Esophagus muscularis mucosa (tissue), 4 donors: Measurements from ENCODE around the gene SPINK1. TPM values are rescaled to one million over a fixed set of nuclear protein-coding genes. Genes with fewer than 3 reads are reported as not detected.

Experiments
- DNase-seq: peaks from one replicate; pipeline ENCODE4 v3.0.0-alpha.2; 2017; ENCODE audit errors: extremely low spot score
- H3K27ac ChIP-seq, 4 donors: fragments of 200-600 bp; sonication (generic); replicated peaks in 1 of 4; 1 replicate in 3 of 4; 2 replicates in 1 of 4; pipeline ENCODE4 v1.5.1; 2016 to 2019; ENCODE audit warnings: mild to moderate bottlenecking in 1 of 4
- H3K27me3 ChIP-seq, 4 donors: fragments of 200-600 bp; sonication (generic); one replicate each; pipeline versions ENCODE4 v1.5.1 to v1.6.0; 2016 to 2019
- H3K36me3 ChIP-seq, 4 donors: fragments of 200-600 bp; sonication (generic); one replicate each; pipeline ENCODE4 v1.5.1; 2016 to 2019
- H3K4me1 ChIP-seq, 4 donors: fragments of 200-600 bp; sonication (generic); one replicate each; pipeline ENCODE4 v1.5.1; 2016 to 2019
- H3K4me3 ChIP-seq, 4 donors: fragments of 200-600 bp; sonication (generic); 1 replicate in 2 of 4; 2 replicates in 2 of 4; pipeline ENCODE4 v1.5.1; 2016 to 2019; ENCODE audit warnings: mild to moderate bottlenecking in 4 of 4, moderate library complexity in 1 of 4
- H3K9me3 ChIP-seq, 4 donors: fragments of 200-600 bp; sonication (generic); 1 replicate in 3 of 4; 2 replicates in 1 of 4; pipeline ENCODE4 v1.5.1; 2016 to 2019
- CTCF ChIP-seq, 3 experiments: fragments of 200-600 bp in 2 of 3; fragments of 450-650 bp in 1 of 3; sonication (generic) in 2 of 3; IDR thresholded peaks; one replicate each; pipeline ENCODE4 v1.5.1; 2017 to 2019; ENCODE audit warnings: antibody characterized with exemption in 3 of 3, mild to moderate bottlenecking in 2 of 3, moderate library complexity in 1 of 3
- EP300 ChIP-seq: sonication (generic); formaldehyde crosslinking; IDR thresholded peaks from one replicate; pipeline ENCODE4 v1.6.1; 2017; ENCODE audit warnings: antibody characterized with exemption
- POLR2A ChIP-seq: fragments of 450-650 bp; IDR thresholded peaks from one replicate; pipeline ENCODE4 v1.6.1; 2017; ENCODE audit warnings: antibody characterized with exemption, moderate library complexity, mild to moderate bottlenecking, low read depth
- POLR2AphosphoS5 ChIP-seq, 2 donors: sonication (generic); formaldehyde crosslinking; IDR thresholded peaks; one replicate each; pipeline ENCODE4 v1.6.1; 2017; ENCODE audit warnings: antibody characterized with exemption in 2 of 2
- WGBS: methylation state at CpG from one replicate; pipeline ENCODE4 v1.1.5; 2018; 5-methylcytosine and 5-hydroxymethylcytosine counted together
- intact Hi-C: fragments of 100-400 bp; cut with DNase I; formaldehyde crosslinking; loops from one replicate; pipeline ENCODE4 v1.15.1; 2023
- total RNA-seq, 4 donors: library from RNA; depleted of rRNA; stranded (reverse); fragments of >200 nt; gene quantifications; one replicate each; pipeline versions ENCODE4 v1.1.0 to v1.2.1, GENCODE V29; 2016

Gene SPINK1
- total RNA-seq, 4 donors from 2014 or later = not detected

GRCh38 chr5:147776989-147777388, 54.5 kb downstream of the SPINK1 start:
- peaks cover 0 to under 1% (median under 1%) of the 10 kb centered on the region in 4 donors for H3K4me1 ChIP-seq
- TF ChIP-seq EP300 (no peak), POLR2AphosphoS5 (IDR thresholded peaks at IDR 0.05) (no peak), CTCF (IDR thresholded peaks at IDR 0.05) (no peak), POLR2A (no peak)
- H3K27ac ChIP-seq = no peak overlapping the region
- no peak overlapping the region for H3K4me3 ChIP-seq
- WGBS = 90% methylated on average over 4 of the region's 4 CpGs
- peaks cover 0 to under 1% (median 0%) of the 10 kb centered on the region in 4 donors for H3K27me3 ChIP-seq
- DNase-seq = no peak
- intact Hi-C loops = no loop called here
- no peaks in the 10 kb centered on the region for H3K9me3 ChIP-seq
- H3K36me3 ChIP-seq = no peaks in the 10 kb centered on the region

Other genes starting within 250 kb of the SPINK1 start
- 1 to 10 TPM in 2 of 4 donors, under 1 TPM in 2; 0.83 to 2.6 (median 1.3) TPM for gene JAKMIP2, start 48.9 kb downstream of the SPINK1 start, total RNA-seq
- not detected for gene SCGB3A2, start 47.0 kb upstream of the SPINK1 start, total RNA-seq
- gene C5orf46, start 74.9 kb upstream of the SPINK1 start, total RNA-seq = not detected
- 1 to 10 TPM in 1 of 4 donors, under 1 TPM in 2, not detected in 1; 0.06 to 1.2 (median 0.45) TPM for gene SPINK5, start 232.3 kb upstream of the SPINK1 start, total RNA-seq